Posterior cingulate gyrus (tissue), 11 donors: ENCODE data around the gene EZH2.

ENCODE experiments used
- DNase-seq, 10 donors: peaks; one replicate each; pipeline versions ENCODE4 v3.0.0 to v3.0.0-alpha.2; 2020 to 2021; ENCODE audit warnings: mixed read lengths in 3 of 10
- intact Hi-C: fragments of 100-400 bp; cut with DNase I; formaldehyde crosslinking; loops from one replicate; pipeline ENCODE4 v1.15.1; 2023

The EZH2 gene

GRCh38 chr7:148814922-148815559 is 69.0 kb downstream of the EZH2 start:
- intact Hi-C loops: no loop called here
- no peak for DNase-seq

GRCh38 chr7:148813890-148814289 is 70.2 kb downstream of the EZH2 start:
- intact Hi-C loops: no loop called here
- DNase-seq: no peak

GRCh38 chr7:148811892-148812291 is 72.2 kb downstream of the EZH2 start:
- DNase-seq: no peak
- intact Hi-C loops: no loop called here

GRCh38 chr7:148809856-148810255 is 74.2 kb downstream of the EZH2 start:
- peak in 2 of 10 donors; percentile 81 to 88 for DNase-seq
- intact Hi-C loops: no loop called here

- DNase-seq: no peak
- intact Hi-C loops: no loop called here
These were observed 76.7 kb downstream of the EZH2 start for GRCh38 chr7:148807436-148807835.

- intact Hi-C loops: no loop called here
- DNase-seq: peak in 1 of 10 donors; percentile 73
These were observed 77.9 kb downstream of the EZH2 start for GRCh38 chr7:148806187-148806586.

GRCh38 chr7:148804343-148805235 is 79.5 kb downstream of the EZH2 start:
- intact Hi-C loops: no loop called here
- no peak for DNase-seq

GRCh38 chr7:148803094-148803493 is 81.0 kb downstream of the EZH2 start:
- no peak for DNase-seq
- intact Hi-C loops: no loop called here

GRCh38 chr7:148802101-148802493 is 82.0 kb downstream of the EZH2 start:
- intact Hi-C loops: no loop called here
- peak in 1 of 10 donors; percentile 64 for DNase-seq

GRCh38 chr7:148800677-148801076 is 83.4 kb downstream of the EZH2 start:
- peak in 1 of 10 donors; percentile 64 for DNase-seq
- intact Hi-C loops: no loop called here

- intact Hi-C loops: no loop called here
- no peak for DNase-seq
These were observed 84.1 kb downstream of the EZH2 start for GRCh38 chr7:148799893-148800555.

- DNase-seq: no peak
- intact Hi-C loops: no loop called here
These were observed 87.2 kb downstream of the EZH2 start for GRCh38 chr7:148796841-148797240.

- intact Hi-C loops: no loop called here
- DNase-seq: no peak
These were observed 89.6 kb downstream of the EZH2 start for GRCh38 chr7:148794476-148794875.

- no peak for DNase-seq
- intact Hi-C loops: no loop called here
These were observed 90.5 kb downstream of the EZH2 start for GRCh38 chr7:148793590-148793989.

GRCh38 chr7:148791546-148791945 is 92.5 kb downstream of the EZH2 start:
- no peak for DNase-seq
- intact Hi-C loops: no loop called here

- no peak for DNase-seq
- intact Hi-C loops: no loop called here
These were observed 93.2 kb downstream of the EZH2 start for GRCh38 chr7:148790850-148791249.

- no peak for DNase-seq
- intact Hi-C loops: no loop called here
These were observed 93.9 kb downstream of the EZH2 start for GRCh38 chr7:148790131-148790726.

GRCh38 chr7:148789220-148789619 is 94.9 kb downstream of the EZH2 start:
- intact Hi-C loops: no loop called here
- no peak for DNase-seq

GRCh38 chr7:148787571-148788295 is 96.4 kb downstream of the EZH2 start:
- DNase-seq: no peak

GRCh38 chr7:148783801-148784527 is 100.1 kb downstream of the EZH2 start:
- DNase-seq: no peak
- intact Hi-C loops: no loop called here

More at GRCh38 chr7:148787571-148788295, 96.4 kb downstream of the EZH2 start:
- intact Hi-C loops: no loop called here
